Measurements from ENCODE around the gene DGKQ. TPM values are rescaled to one million over a fixed set of nuclear protein-coding genes. Genes with fewer than 3 reads are reported as not detected.

The DGKQ gene
- total and polyA plus RNA-seq, 9 of the 15 experiments (the other 6 are each of a cell fraction or from before 2014, with no cell fraction given) = 0.17 to 22.0 (median 5.6) TPM

Other genes starting within 250 kb of the DGKQ start
Only the 7 nearest of the 8 such genes appear.
- gene CPLX1, start 147.4 kb downstream of the DGKQ start, total RNA-seq (2014; rRNA removed) = 0.61 and 1.00 TPM in 2 replicates
- not detected in 2 replicates for gene CPLX1, start 147.4 kb downstream of the DGKQ start, total RNA-seq (2014; rRNA removed; fragmentation: Illumina TruSeq; extraction: Trizol)
- gene CPLX1, start 147.4 kb downstream of the DGKQ start, total RNA-seq (2015; rRNA removed; fragmentation: Illumina TruSeq; extraction: Trizol) = 0.07 and 0.23 TPM in 2 replicates
- 2.1 and 3.3 TPM in 2 replicates for gene CPLX1, start 147.4 kb downstream of the DGKQ start, total RNA-seq (2021)
- gene CPLX1, start 147.4 kb downstream of the DGKQ start, polyA plus RNA-seq (2011; rRNA removed) = 0.17 and 0.23 TPM in 2 replicates
- gene CPLX1, start 147.4 kb downstream of the DGKQ start, polyA plus RNA-seq (2014; fragmentation: Illumina TruSeq; extraction: Trizol) = 0.12 and 0.21 TPM in 2 replicates
- gene CPLX1, start 147.4 kb downstream of the DGKQ start, polyA plus RNA-seq (2014; fragmentation: Nextera tagmentation; extraction: Ambion mirVana) = under 1 TPM in 1 of 2 experiments, not detected in 1; 0.03 TPM
- 0.55 and 1.3 TPM in 2 replicates for gene CPLX1, start 147.4 kb downstream of the DGKQ start, polyA plus RNA-seq (2014; rRNA removed)
- gene GAK, start 41.3 kb downstream of the DGKQ start, total RNA-seq (2014; rRNA removed) = 102 and 105 TPM in 2 replicates
- 10.4 and 12.6 TPM in 2 replicates for gene GAK, start 41.3 kb downstream of the DGKQ start, total RNA-seq (2014; rRNA removed; fragmentation: Illumina TruSeq; extraction: Trizol)
- 28.4 and 35.4 TPM in 2 replicates for gene GAK, start 41.3 kb downstream of the DGKQ start, total RNA-seq (2015; rRNA removed; fragmentation: Illumina TruSeq; extraction: Trizol)
- 94.1 and 101 TPM in 2 replicates for gene GAK, start 41.3 kb downstream of the DGKQ start, total RNA-seq (2021)
- gene GAK, start 41.3 kb downstream of the DGKQ start, polyA plus RNA-seq (2011; rRNA removed) = 14.9 and 22.4 TPM in 2 replicates
- gene GAK, start 41.3 kb downstream of the DGKQ start, polyA plus RNA-seq (2014; fragmentation: Illumina TruSeq; extraction: Trizol) = 16.2 and 38.2 TPM in 2 replicates
- gene GAK, start 41.3 kb downstream of the DGKQ start, polyA plus RNA-seq (2014; fragmentation: Nextera tagmentation; extraction: Ambion mirVana) = 1 to 10 TPM; 1.3 to 2.1 TPM
- gene GAK, start 41.3 kb downstream of the DGKQ start, polyA plus RNA-seq (2014; rRNA removed) = 51.9 and 83.2 TPM in 2 replicates
- 14.9 and 17.7 TPM in 2 replicates for gene TMEM175, start 41.1 kb downstream of the DGKQ start, total RNA-seq (2014; rRNA removed)
- gene TMEM175, start 41.1 kb downstream of the DGKQ start, total RNA-seq (2014; rRNA removed; fragmentation: Illumina TruSeq; extraction: Trizol) = 2.4 and 3.7 TPM in 2 replicates
- 9.4 and 9.5 TPM in 2 replicates for gene TMEM175, start 41.1 kb downstream of the DGKQ start, total RNA-seq (2015; rRNA removed; fragmentation: Illumina TruSeq; extraction: Trizol)
- gene TMEM175, start 41.1 kb downstream of the DGKQ start, total RNA-seq (2021) = 13.8 and 16.9 TPM in 2 replicates
- gene TMEM175, start 41.1 kb downstream of the DGKQ start, polyA plus RNA-seq (2011; rRNA removed) = 11.4 and 28.9 TPM in 2 replicates
- 8.5 and 21.5 TPM in 2 replicates for gene TMEM175, start 41.1 kb downstream of the DGKQ start, polyA plus RNA-seq (2014; fragmentation: Illumina TruSeq; extraction: Trizol)
- gene TMEM175, start 41.1 kb downstream of the DGKQ start, polyA plus RNA-seq (2014; fragmentation: Nextera tagmentation; extraction: Ambion mirVana) = under 1 TPM; 0.13 to 0.18 TPM
- gene TMEM175, start 41.1 kb downstream of the DGKQ start, polyA plus RNA-seq (2014; rRNA removed) = 22.5 and 30.9 TPM in 2 replicates
- 9.9 and 10.1 TPM in 2 replicates for gene IDUA, start 13.5 kb upstream of the DGKQ start, total RNA-seq (2014; rRNA removed)
- gene IDUA, start 13.5 kb upstream of the DGKQ start, total RNA-seq (2014; rRNA removed; fragmentation: Illumina TruSeq; extraction: Trizol) = 0.26 and 0.69 TPM in 2 replicates
- 3.1 and 4.8 TPM in 2 replicates for gene IDUA, start 13.5 kb upstream of the DGKQ start, total RNA-seq (2015; rRNA removed; fragmentation: Illumina TruSeq; extraction: Trizol)
- gene IDUA, start 13.5 kb upstream of the DGKQ start, total RNA-seq (2021) = 13.6 and 16.1 TPM in 2 replicates
- gene IDUA, start 13.5 kb upstream of the DGKQ start, polyA plus RNA-seq (2011; rRNA removed) = 1.2 and 2.2 TPM in 2 replicates
- 0.30 and 1.2 TPM in 2 replicates for gene IDUA, start 13.5 kb upstream of the DGKQ start, polyA plus RNA-seq (2014; fragmentation: Illumina TruSeq; extraction: Trizol)
- under 1 TPM; 0.04 to 0.13 TPM for gene IDUA, start 13.5 kb upstream of the DGKQ start, polyA plus RNA-seq (2014; fragmentation: Nextera tagmentation; extraction: Ambion mirVana)
- gene IDUA, start 13.5 kb upstream of the DGKQ start, polyA plus RNA-seq (2014; rRNA removed) = 11.2 and 14.1 TPM in 2 replicates
- gene SLC26A1, start 19.8 kb upstream of the DGKQ start, total RNA-seq (2014; rRNA removed) = 1.6 TPM in 2 replicates
- 0.40 and 0.96 TPM in 2 replicates for gene SLC26A1, start 19.8 kb upstream of the DGKQ start, total RNA-seq (2014; rRNA removed; fragmentation: Illumina TruSeq; extraction: Trizol)
- 1.8 and 2.2 TPM in 2 replicates for gene SLC26A1, start 19.8 kb upstream of the DGKQ start, total RNA-seq (2015; rRNA removed; fragmentation: Illumina TruSeq; extraction: Trizol)
- 3.1 and 4.2 TPM in 2 replicates for gene SLC26A1, start 19.8 kb upstream of the DGKQ start, total RNA-seq (2021)
- gene SLC26A1, start 19.8 kb upstream of the DGKQ start, polyA plus RNA-seq (2011; rRNA removed) = 0.95 and 2.0 TPM in 2 replicates
- 0.56 and 0.69 TPM in 2 replicates for gene SLC26A1, start 19.8 kb upstream of the DGKQ start, polyA plus RNA-seq (2014; fragmentation: Illumina TruSeq; extraction: Trizol)
- gene SLC26A1, start 19.8 kb upstream of the DGKQ start, polyA plus RNA-seq (2014; fragmentation: Nextera tagmentation; extraction: Ambion mirVana) = under 1 TPM; 0.11 to 0.24 TPM
- gene SLC26A1, start 19.8 kb upstream of the DGKQ start, polyA plus RNA-seq (2014; rRNA removed) = 1.4 and 2.1 TPM in 2 replicates
- gene FGFRL1, start 38.1 kb upstream of the DGKQ start, total RNA-seq (2014; rRNA removed) = 21.6 and 30.7 TPM in 2 replicates
- gene FGFRL1, start 38.1 kb upstream of the DGKQ start, total RNA-seq (2014; rRNA removed; fragmentation: Illumina TruSeq; extraction: Trizol) = 5.3 and 7.1 TPM in 2 replicates
- 10.4 and 11.4 TPM in 2 replicates for gene FGFRL1, start 38.1 kb upstream of the DGKQ start, total RNA-seq (2015; rRNA removed; fragmentation: Illumina TruSeq; extraction: Trizol)
- gene FGFRL1, start 38.1 kb upstream of the DGKQ start, total RNA-seq (2021) = 45.6 and 49.9 TPM in 2 replicates
- 14.6 and 18.3 TPM in 2 replicates for gene FGFRL1, start 38.1 kb upstream of the DGKQ start, polyA plus RNA-seq (2011; rRNA removed)
- 17.1 and 25.2 TPM in 2 replicates for gene FGFRL1, start 38.1 kb upstream of the DGKQ start, polyA plus RNA-seq (2014; fragmentation: Illumina TruSeq; extraction: Trizol)
- gene FGFRL1, start 38.1 kb upstream of the DGKQ start, polyA plus RNA-seq (2014; fragmentation: Nextera tagmentation; extraction: Ambion mirVana) = under 1 TPM; 0.34 to 0.53 TPM
- 15.1 and 15.6 TPM in 2 replicates for gene FGFRL1, start 38.1 kb upstream of the DGKQ start, polyA plus RNA-seq (2014; rRNA removed)
- gene RNF212, start 140.0 kb upstream of the DGKQ start, total RNA-seq (2014; rRNA removed) = not detected in 2 replicates
- gene RNF212, start 140.0 kb upstream of the DGKQ start, total RNA-seq (2014; rRNA removed; fragmentation: Illumina TruSeq; extraction: Trizol) = not detected in 2 replicates
- gene RNF212, start 140.0 kb upstream of the DGKQ start, total RNA-seq (2015; rRNA removed; fragmentation: Illumina TruSeq; extraction: Trizol) = not detected in 2 replicates
- not detected in 2 replicates for gene RNF212, start 140.0 kb upstream of the DGKQ start, total RNA-seq (2021)
- not detected in 2 replicates for gene RNF212, start 140.0 kb upstream of the DGKQ start, polyA plus RNA-seq (2011; rRNA removed)
- gene RNF212, start 140.0 kb upstream of the DGKQ start, polyA plus RNA-seq (2014; fragmentation: Illumina TruSeq; extraction: Trizol) = not detected in 2 replicates
- gene RNF212, start 140.0 kb upstream of the DGKQ start, polyA plus RNA-seq (2014; fragmentation: Nextera tagmentation; extraction: Ambion mirVana) = not detected
- gene RNF212, start 140.0 kb upstream of the DGKQ start, polyA plus RNA-seq (2014; rRNA removed) = 0.04 TPM in 1 of 2 replicates, not detected in the other